GM18517 (cell line): ENCODE measurements around the gene AGMO.
"Not testable (repeated sequence)": the region's sequence is repeated elsewhere in the genome, so short reads cannot be mapped to it uniquely, and the experiment has no call there.

Experiments
- ATAC-seq: cut with Tn5 transposase; IDR thresholded peaks from one replicate; pipeline ENCODE4 v1.9.1; 2021; ENCODE audit warnings: mild to moderate bottlenecking, moderate library complexity; ENCODE audit not compliant: unreplicated experiment

Gene AGMO

DNA sequence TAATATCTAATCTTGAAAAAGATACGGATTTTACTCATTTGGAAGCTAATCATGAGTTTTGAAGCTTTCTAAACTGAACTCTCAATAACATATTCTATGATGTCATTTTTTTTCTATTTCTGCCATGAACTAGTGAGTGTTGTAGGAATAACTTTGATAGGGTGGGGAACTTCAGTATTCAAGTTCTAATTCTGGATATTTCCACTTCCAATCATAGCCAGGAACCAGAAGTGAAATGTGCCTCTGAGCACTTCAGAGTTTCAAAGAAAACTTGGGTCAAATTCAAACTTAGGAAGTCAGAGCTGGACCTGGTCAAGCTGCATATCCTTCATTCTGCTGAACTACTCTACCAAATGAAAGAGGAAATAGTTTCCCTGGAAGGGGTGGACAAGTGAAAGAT lies 847 bp downstream of the AGMO start:
- ATAC-seq = no peak

- no peak for ATAC-seq
Observed at GRCh38 chr7:15559416-15559928, 2.3 kb downstream of the AGMO start.

DNA sequence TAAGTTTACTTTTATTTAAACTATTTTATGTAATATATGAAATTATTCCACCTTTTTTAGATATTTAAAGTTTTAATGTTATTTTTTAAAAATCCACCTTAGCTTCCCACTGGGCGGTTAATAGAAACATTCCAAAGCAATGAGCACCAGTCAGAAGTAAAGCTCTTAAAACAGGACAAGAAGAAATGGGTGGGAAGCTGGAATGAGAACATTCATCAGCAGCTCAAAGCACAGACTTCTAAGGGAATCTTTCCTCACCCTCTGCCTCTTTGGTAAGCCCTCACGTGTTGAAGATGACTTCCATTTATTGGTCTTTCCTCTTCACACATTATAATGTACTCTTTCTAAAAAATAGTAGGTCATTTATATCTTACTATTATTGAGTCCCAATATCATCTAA lies 3.1 kb downstream of the AGMO start:
- ATAC-seq = no peak

DNA sequence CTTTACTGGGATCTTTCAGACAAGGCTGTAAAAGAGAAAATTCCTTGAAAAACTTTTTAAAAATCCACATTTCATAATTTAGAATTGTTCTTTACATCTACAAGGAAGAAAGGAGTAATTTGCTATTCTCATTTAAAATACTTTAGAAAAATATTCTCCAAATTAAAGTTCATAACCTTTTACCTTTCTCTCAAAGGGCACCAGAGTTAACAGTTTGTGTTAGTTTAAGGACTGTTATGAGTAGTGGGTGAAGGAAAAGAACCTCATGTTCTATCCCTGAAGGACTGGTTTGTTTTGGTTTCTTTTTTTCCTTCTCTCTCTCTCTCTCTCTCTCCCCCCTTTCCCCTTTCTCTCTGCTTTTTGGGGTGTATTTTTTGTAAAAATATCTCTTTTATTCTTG lies 4.1 kb downstream of the AGMO start:
- ATAC-seq = no peak

- ATAC-seq = no peak
Observed at GRCh38 chr7:15557186-15557585, 4.6 kb downstream of the AGMO start.

GRCh38 chr7:15556339-15557105 lies 5.3 kb downstream of the AGMO start:
- no peak for ATAC-seq

DNA sequence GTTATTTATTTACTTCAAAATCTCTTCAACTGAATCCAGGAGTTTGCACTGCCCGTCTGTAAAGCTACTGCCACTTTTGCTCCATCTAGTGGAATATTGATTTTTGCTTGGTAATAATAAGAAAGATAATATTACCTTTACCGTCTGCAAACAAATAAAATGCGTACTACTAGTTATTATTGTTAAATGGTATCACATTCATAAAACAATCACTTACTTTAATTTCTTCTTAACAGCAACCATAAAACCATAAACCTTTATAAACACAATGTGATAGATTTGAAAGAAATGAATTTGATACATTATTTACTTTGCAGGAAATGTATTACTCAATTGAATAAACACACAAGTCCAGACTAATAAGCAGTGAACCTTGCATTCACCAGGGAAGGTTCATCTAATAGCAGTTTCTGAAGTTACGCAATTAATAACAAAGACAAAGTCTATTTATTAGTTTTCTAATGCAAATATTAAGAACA lies 6.4 kb downstream of the AGMO start:
- no peak for ATAC-seq

- ATAC-seq = no peak
Observed at GRCh38 chr7:15554744-15555143, 7.1 kb downstream of the AGMO start.

DNA sequence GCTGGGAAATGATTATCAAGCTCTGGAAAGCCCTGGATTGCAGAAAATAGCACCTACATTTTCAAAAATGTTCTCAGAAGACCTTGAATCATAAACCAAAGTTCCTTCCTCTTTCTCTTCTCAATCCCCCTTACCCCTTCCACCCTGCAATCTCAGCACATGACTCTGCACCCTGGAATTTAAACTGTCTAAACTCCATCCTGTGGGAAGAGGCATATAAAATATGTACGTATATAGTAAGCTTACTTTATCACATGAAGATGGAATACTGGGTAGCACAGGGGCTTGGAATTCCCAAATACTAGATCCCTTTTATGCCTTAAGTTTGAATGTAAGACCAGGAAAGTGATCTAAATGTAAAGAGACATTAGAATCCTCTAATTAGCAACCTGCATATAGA lies 7.7 kb downstream of the AGMO start:
- ATAC-seq = no peak

DNA sequence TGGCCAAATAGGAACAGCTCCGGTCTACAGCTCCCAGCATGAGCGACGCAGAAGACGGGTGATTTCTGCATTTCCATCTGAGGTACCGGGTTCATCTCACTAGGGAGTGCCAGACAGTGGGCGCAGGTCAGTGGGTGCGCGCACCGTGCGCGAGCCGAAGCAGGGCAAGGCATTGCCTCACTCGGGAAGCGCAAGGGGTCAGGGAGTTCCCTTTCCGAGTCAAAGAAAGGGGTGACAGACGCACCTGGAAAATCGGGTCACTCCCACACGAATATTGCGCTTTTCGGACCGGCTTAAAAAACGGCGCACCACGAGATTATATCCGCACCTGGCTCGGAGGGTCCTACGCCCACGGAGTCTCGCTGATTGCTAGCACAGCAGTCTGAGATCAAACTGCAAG lies 14.5 kb downstream of the AGMO start:
- not testable (repeated sequence) for ATAC-seq

DNA sequence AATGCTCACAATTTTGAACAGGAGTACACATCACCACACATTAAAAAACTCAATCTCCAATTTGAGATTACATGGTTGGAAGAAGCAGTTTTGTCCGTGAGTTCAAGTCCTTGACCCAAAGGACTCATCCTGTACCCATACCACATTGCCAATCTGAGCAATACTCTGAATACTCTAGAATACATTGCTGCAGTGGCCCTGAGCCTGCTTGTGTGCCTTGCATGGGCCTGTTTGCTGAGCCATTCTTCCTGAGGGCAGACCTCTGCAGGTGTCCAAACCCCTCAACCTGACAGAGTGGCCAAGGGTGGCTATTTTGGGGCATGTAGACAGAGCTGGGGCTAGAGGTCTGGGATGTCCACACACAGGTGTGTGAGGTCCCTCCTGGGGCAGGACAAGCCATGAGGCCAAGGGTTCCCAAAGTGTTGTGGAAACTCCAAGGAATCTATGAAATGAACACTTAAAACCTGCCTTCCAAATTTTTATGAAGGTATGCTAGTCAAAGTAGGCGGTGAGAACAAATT lies 15.5 kb downstream of the AGMO start:
- ATAC-seq = no peak

- ATAC-seq = no peak
Observed at GRCh38 chr7:15544050-15544449, 17.8 kb downstream of the AGMO start.

- ATAC-seq = no peak
Observed at GRCh38 chr7:15543256-15543655, 18.6 kb downstream of the AGMO start.

- ATAC-seq = no peak
Observed at GRCh38 chr7:15527648-15528047, 34.2 kb downstream of the AGMO start.

GRCh38 chr7:15525652-15526263 lies 36.1 kb downstream of the AGMO start:
- ATAC-seq = no peak

GRCh38 chr7:15524077-15524476 lies 37.7 kb downstream of the AGMO start:
- ATAC-seq = no peak

GRCh38 chr7:15517865-15518264 lies 44.0 kb downstream of the AGMO start:
- not testable (repeated sequence) for ATAC-seq

- ATAC-seq = no peak
Observed at GRCh38 chr7:15515252-15515651, 46.6 kb downstream of the AGMO start.

- no peak for ATAC-seq
Observed at GRCh38 chr7:15508258-15508657, 53.6 kb downstream of the AGMO start.

GRCh38 chr7:15507708-15508107 lies 54.1 kb downstream of the AGMO start:
- no peak for ATAC-seq

DNA sequence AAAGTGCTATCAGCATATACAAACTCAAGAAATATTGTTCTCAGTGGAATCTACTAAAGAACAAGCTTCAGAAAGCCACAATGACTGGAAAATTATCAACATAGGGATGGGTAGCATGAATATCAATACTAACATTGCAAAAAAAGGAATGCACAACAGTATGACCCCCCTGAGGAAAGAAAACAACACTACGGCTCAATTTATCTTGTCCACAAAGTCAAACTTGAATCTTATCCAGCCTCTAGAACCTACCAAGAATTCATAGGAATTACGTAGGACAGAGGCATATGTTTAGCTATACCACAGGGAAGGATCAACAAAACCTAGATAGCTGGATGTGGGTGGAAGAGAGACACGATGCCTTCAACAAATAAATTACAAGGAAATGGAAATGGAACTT lies 54.6 kb downstream of the AGMO start:
- no peak for ATAC-seq

DNA sequence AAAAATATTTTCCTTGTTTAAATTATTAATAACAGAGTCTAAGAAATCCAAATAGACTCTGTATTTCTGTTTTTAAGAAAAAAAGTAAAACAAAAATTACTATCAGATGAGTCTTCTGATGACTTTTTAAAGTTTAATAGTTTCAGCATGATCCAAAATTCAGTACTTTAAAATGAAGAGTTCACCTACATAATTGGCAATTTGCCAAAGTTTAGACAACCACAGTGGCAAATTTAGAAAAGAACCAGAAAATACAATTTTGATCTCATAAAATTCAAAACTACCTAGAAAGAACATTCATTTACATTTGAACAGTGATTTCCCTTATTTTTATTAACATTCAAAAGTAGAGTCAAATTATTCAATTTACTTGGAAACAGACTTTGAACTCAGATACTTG lies 56.1 kb downstream of the AGMO start:
- no peak for ATAC-seq
